DOHH2 (cell line): ENCODE results near the gene PRDM7.

ENCODE experiments used
- H3F3A ChIP-seq: fragments of 200-600 bp; sonication (generic), shearing (Covaris generic); 2 replicates; pipeline ENCODE4 v1.6.0; 2016; ENCODE audit warnings: antibody characterized with exemption, mild to moderate bottlenecking; ENCODE audit not compliant: control insufficient read depth, insufficient read depth
- H3K27ac ChIP-seq: fragments of 200-600 bp; sonication (generic); 2 replicates; pipeline ENCODE4 v1.5.1; 2014; ENCODE audit warnings: low read depth, mild to moderate bottlenecking, low read length, moderate library complexity
- H3K27me3 ChIP-seq: fragments of 200-600 bp; sonication (generic); 2 replicates; pipeline ENCODE4 v1.6.1; 2014; ENCODE audit warnings: mild to moderate bottlenecking, low read length, mixed read lengths; ENCODE audit not compliant: control insufficient read depth
- H3K36me3 ChIP-seq: fragments of 200-600 bp; sonication (generic); 2 replicates; pipeline ENCODE4 v1.6.1; 2014; ENCODE audit warnings: mild to moderate bottlenecking, low read length, moderate library complexity, mixed read lengths; ENCODE audit not compliant: control insufficient read depth
- H3K4me1 ChIP-seq: fragments of 200-600 bp; sonication (generic); 2 replicates; pipeline ENCODE4 v1.6.1; 2014; ENCODE audit warnings: mild to moderate bottlenecking, low read length, mixed read lengths; ENCODE audit not compliant: control insufficient read depth
- H3K4me2 ChIP-seq: fragments of 200-600 bp; sonication (generic); 2 replicates; pipeline ENCODE4 v1.6.0; 2014; ENCODE audit warnings: mild to moderate bottlenecking, low read length, moderate library complexity
- H3K4me3 ChIP-seq: fragments of 200-600 bp; sonication (generic); 2 replicates; pipeline ENCODE4 v1.5.1; 2014; ENCODE audit warnings: mild to moderate bottlenecking, low read length, mixed read lengths
- H3K79me2 ChIP-seq: fragments of 200-600 bp; sonication (generic); 2 replicates; pipeline ENCODE4 v1.6.1; 2014; ENCODE audit warnings: mild to moderate bottlenecking, low read length, mixed read lengths; ENCODE audit not compliant: control insufficient read depth
- H3K9me2 ChIP-seq: fragments of 200-600 bp; sonication (generic); replicated peaks from 2 replicates; pipeline ENCODE4 v1.6.1; 2014; ENCODE audit warnings: mild to moderate bottlenecking, low read length, mixed read lengths; ENCODE audit not compliant: control insufficient read depth
- H3K9me3 ChIP-seq: fragments of 200-600 bp; sonication (generic); 2 replicates; pipeline ENCODE4 v1.6.1; 2014; ENCODE audit warnings: antibody characterized with exemption, low read length, mixed read lengths; ENCODE audit not compliant: control insufficient read depth, insufficient read depth
- H4K20me1 ChIP-seq: fragments of 200-600 bp; sonication (generic); 2 replicates; pipeline ENCODE4 v1.6.0; 2014; ENCODE audit warnings: low read depth, mild to moderate bottlenecking, antibody characterized with exemption, low read length, moderate library complexity; ENCODE audit not compliant: control insufficient read depth, insufficient read depth
- CTCF ChIP-seq: fragments of 200-600 bp; sonication (generic); IDR thresholded peaks from one replicate; pipeline ENCODE4 v1.5.1; 2014; ENCODE audit warnings: antibody characterized with exemption, mild to moderate bottlenecking, low read depth, low read length; ENCODE audit not compliant: poor library complexity, severe bottlenecking
- EZH2phosphoT487 ChIP-seq: fragments of 200-600 bp; sonication (generic); IDR thresholded peaks from 2 replicates; pipeline ENCODE4 v1.6.1; 2017; ENCODE audit warnings: borderline replicate concordance, mild to moderate bottlenecking, antibody characterized with exemption, low read length, moderate library complexity, mixed read lengths

The PRDM7 gene

GRCh38 chr16:90016339-90016950, 60.7 kb downstream of the PRDM7 start:
- H3K36me3 ChIP-seq = no peaks in the 10 kb centered on the region
- H3K79me2 ChIP-seq = no peaks in the 10 kb centered on the region

GRCh38 chr16:90015586-90016338, 61.4 kb downstream of the PRDM7 start:
- peaks cover 18% of the 10 kb centered on the region; the same call in 1 of the 2 replicates for H4K20me1 ChIP-seq
- H3K4me2 ChIP-seq = no peak overlapping the region
- TF ChIP-seq EZH2phosphoT487 = no peak
- TF ChIP-seq CTCF = no peak
- H3F3A ChIP-seq = peaks cover 11% of the 10 kb centered on the region
- H3K9me2 ChIP-seq = no peaks in the 10 kb centered on the region
- peaks cover 39% of the 10 kb centered on the region for H3K4me1 ChIP-seq
- H3K27ac ChIP-seq = no peak overlapping the region
- no peak overlapping the region for H3K4me3 ChIP-seq
- no peaks in the 10 kb centered on the region for H3K79me2 ChIP-seq
- H3K9me3 ChIP-seq = peaks cover 4% of the 10 kb centered on the region; the same call in 1 of the 2 replicates
- no peaks in the 10 kb centered on the region for H3K36me3 ChIP-seq
- H3K27me3 ChIP-seq = peaks cover 76% of the 10 kb centered on the region

More at GRCh38 chr16:90016339-90016950, 60.7 kb downstream of the PRDM7 start:
- TF ChIP-seq CTCF (no peak), EZH2phosphoT487 (no peak)
- peaks cover 76% of the 10 kb centered on the region for H3K27me3 ChIP-seq
- peaks cover 11% of the 10 kb centered on the region for H3F3A ChIP-seq
- no peaks in the 10 kb centered on the region for H3K9me2 ChIP-seq
- no peak overlapping the region for H3K27ac ChIP-seq
- peaks cover 13% of the 10 kb centered on the region; the same call in 1 of the 2 replicates for H4K20me1 ChIP-seq
- H3K4me1 ChIP-seq = peaks cover 36% of the 10 kb centered on the region
- peaks cover 4% of the 10 kb centered on the region; the same call in 1 of the 2 replicates for H3K9me3 ChIP-seq
- no peak overlapping the region for H3K4me2 ChIP-seq
- H3K4me3 ChIP-seq = no peak overlapping the region

GRCh38 chr16:90012991-90013745, 64.0 kb downstream of the PRDM7 start:
- peaks cover 14% of the 10 kb centered on the region for H3F3A ChIP-seq
- peak overlapping the region; percentile 30; the same call in 1 of the 2 replicates for H3K4me2 ChIP-seq
- H3K4me3 ChIP-seq = no peak overlapping the region
- TF ChIP-seq CTCF (no peak), EZH2phosphoT487 (no peak)
- H3K27me3 ChIP-seq = peaks cover 66% of the 10 kb centered on the region
- no peaks in the 10 kb centered on the region for H3K36me3 ChIP-seq
- no peaks in the 10 kb centered on the region for H3K79me2 ChIP-seq
- peaks cover 4% of the 10 kb centered on the region; the same call in 1 of the 2 replicates for H3K9me3 ChIP-seq
- peaks cover 23% of the 10 kb centered on the region for H4K20me1 ChIP-seq
- no peak overlapping the region for H3K27ac ChIP-seq
- peaks cover 50% of the 10 kb centered on the region for H3K4me1 ChIP-seq
- no peaks in the 10 kb centered on the region for H3K9me2 ChIP-seq
